IPS-NIHi7 (cell line): ENCODE data around the gene RNF213.
A peak's percentile ranks its signal among the peaks of the same experiment; 100 is the strongest.

Source experiments
- DNase-seq: peaks from one replicate; pipeline ENCODE4 v3.0.0; 2012; ENCODE audit warnings: mixed read lengths; ENCODE audit errors: extremely low spot score

Gene RNF213

GRCh38 chr17:80431246-80432195 lies 170.9 kb downstream of the RNF213 start:
- no peak for DNase-seq

GRCh38 chr17:80432350-80432955 lies 171.8 kb downstream of the RNF213 start:
- DNase-seq = no peak

- no peak for DNase-seq
Observed at GRCh38 chr17:80432961-80433550, 172.4 kb downstream of the RNF213 start.

GRCh38 chr17:80433916-80434666 lies 173.4 kb downstream of the RNF213 start:
- DNase-seq = no peak

- no peak for DNase-seq
Observed at GRCh38 chr17:80437532-80437931, 176.9 kb downstream of the RNF213 start.

GRCh38 chr17:80438806-80439205 lies 178.2 kb downstream of the RNF213 start:
- DNase-seq = no peak

GRCh38 chr17:80439499-80439898 lies 178.8 kb downstream of the RNF213 start:
- no peak for DNase-seq

GRCh38 chr17:80441133-80441578 lies 180.5 kb downstream of the RNF213 start:
- DNase-seq = peak; percentile 98

- no peak for DNase-seq
Observed at GRCh38 chr17:80441598-80442322, 181.1 kb downstream of the RNF213 start.

- DNase-seq = no peak
Observed at GRCh38 chr17:80442323-80442659, 181.6 kb downstream of the RNF213 start.

- no peak for DNase-seq
Observed at GRCh38 chr17:80442764-80443163, 182.1 kb downstream of the RNF213 start.

GRCh38 chr17:80443498-80443897 lies 182.8 kb downstream of the RNF213 start:
- no peak for DNase-seq

- DNase-seq = no peak
Observed at GRCh38 chr17:80443916-80444643, 183.4 kb downstream of the RNF213 start.

- DNase-seq = no peak
Observed at GRCh38 chr17:80444644-80444979, 184.0 kb downstream of the RNF213 start.

GRCh38 chr17:80445007-80445725 lies 184.5 kb downstream of the RNF213 start:
- no peak for DNase-seq

- DNase-seq = no peak
Observed at GRCh38 chr17:80445726-80446110, 185.1 kb downstream of the RNF213 start.

- DNase-seq = no peak
Observed at GRCh38 chr17:80446645-80447405, 186.2 kb downstream of the RNF213 start.

- no peak for DNase-seq
Observed at GRCh38 chr17:80447790-80448189, 187.1 kb downstream of the RNF213 start.
